MM.1S (cell line): Measurements from ENCODE around the gene MRLN.

Experiments used
- CTCF ChIP-seq: fragments of 300-600 bp; sonication (generic); IDR thresholded peaks from 2 replicates; pipeline ENCODE4 v1.5.1; 2016; ENCODE audit warnings: antibody characterized with exemption, low read length, mixed read lengths
- EZH2 ChIP-seq: fragments of 300-600 bp; sonication (generic); optimal IDR thresholded peaks from 2 replicates; pipeline ENCODE3; 2017; ENCODE audit warnings: low read depth, mild to moderate bottlenecking, antibody characterized with exemption, low read length, mixed read lengths

GRCh38 chr10:59779756-59780533 lies 26.7 kb upstream of the MRLN start:
- TF ChIP-seq CTCF (no peak), EZH2 (no peak)
